Activated CD8-positive, alpha-beta T cell treated with anti-CD3 and anti-CD28 coated beads for 36 hours (primary cell): ENCODE data around the gene LACC1. TPM values are rescaled to one million over a fixed set of nuclear protein-coding genes. Genes with fewer than 3 reads are reported as not detected.

ENCODE experiments used
- ATAC-seq: fragments of 200-7000 bp; cut with Tn5 transposase; one replicate; pipeline ENCODE4 v1.10.0; 2021; ENCODE audit warnings: mild to moderate bottlenecking, moderate library complexity
- CTCF ChIA-PET: fragments of 350-600 bp; sonication (Branson Sonifier 250); formaldehyde crosslinking; loops from one replicate; lab custom pipeline; 2021; ENCODE audit warnings: antibody characterized with exemption; lab: Charles Lee
- POLR2A ChIA-PET: fragments of 350-600 bp; sonication (Branson Sonifier 250); formaldehyde crosslinking; loops from one replicate; lab custom pipeline; 2021; ENCODE audit warnings: antibody characterized with exemption; lab: Charles Lee
- DNase-seq: peaks from one replicate; pipeline ENCODE4 v3.0.0-alpha.2; 2020
- H3K27ac Mint-ChIP-seq: one replicate; pipeline ENCODE4 v1.8.0; 2021; ENCODE audit warnings: mild to moderate bottlenecking, mixed read lengths
- H3K27me3 Mint-ChIP-seq: one replicate; pipeline ENCODE4 v1.8.0; 2021; ENCODE audit warnings: mixed read lengths
- H3K36me3 Mint-ChIP-seq: one replicate; pipeline ENCODE4 v1.8.0; 2021; ENCODE audit warnings: low read depth, mixed read lengths
- H3K4me1 Mint-ChIP-seq: one replicate; pipeline ENCODE4 v1.8.0; 2021; ENCODE audit warnings: low read depth, mixed read lengths
- H3K4me3 Mint-ChIP-seq: one replicate; pipeline ENCODE4 v1.8.0; 2021; ENCODE audit warnings: mild to moderate bottlenecking, moderate library complexity, mixed read lengths
- H3K9me3 Mint-ChIP-seq: one replicate; pipeline ENCODE4 v1.8.0; 2021; ENCODE audit warnings: mixed read lengths
- CTCF ChIP-seq: fragments of 200-600 bp; IDR thresholded peaks from one replicate; pipeline ENCODE4 v1.8.0; 2022; ENCODE audit warnings: antibody characterized with exemption, mild to moderate bottlenecking
- intact Hi-C: fragments of 100-400 bp; cut with micrococcal nuclease; formaldehyde crosslinking; loops from one replicate; pipeline ENCODE4 v1.10.0; 2022
- total RNA-seq, 2 experiments: library from RNA; stranded (reverse); gene quantifications; one replicate each; pipeline ENCODE4 v1.2.3, GENCODE V29; 2021

The LACC1 gene
- total RNA-seq, 2 experiments from 2014 or later, result 1.2 TPM

DNA sequence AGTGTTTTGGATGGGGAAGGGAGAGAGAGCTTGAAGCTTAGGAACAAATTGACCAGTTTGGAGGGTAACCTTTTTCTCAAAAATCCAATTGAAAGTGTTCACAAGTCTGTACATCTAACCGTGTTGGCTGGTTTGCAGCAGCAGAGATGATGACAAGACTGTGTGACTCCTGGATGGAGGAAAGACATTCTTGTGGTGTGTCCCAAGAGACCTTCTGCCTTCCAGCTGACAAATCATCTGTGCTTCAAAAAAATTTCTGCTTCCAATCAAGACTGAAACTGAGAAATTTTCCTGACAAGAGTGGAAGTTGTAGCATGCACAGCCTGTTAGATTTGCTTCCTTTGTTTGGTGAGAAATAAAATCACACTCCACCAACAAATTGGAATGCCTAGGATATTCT is 56.2 kb downstream of the LACC1 start:
- POLR2A ChIA-PET, result no interaction called here

GRCh38 chr13:43936647-43937046 is 56.9 kb downstream of the LACC1 start:
- intact Hi-C loops, result no loop called here
- no peaks in the 10 kb centered on the region for H3K36me3 Mint-ChIP-seq
- no peak for DNase-seq
- no peak overlapping the region for H3K4me3 Mint-ChIP-seq
- no peaks in the 10 kb centered on the region for H3K4me1 Mint-ChIP-seq
- no peaks in the 10 kb centered on the region for H3K9me3 Mint-ChIP-seq
- H3K27ac Mint-ChIP-seq, result no peak overlapping the region
- peaks cover 3% of the 10 kb centered on the region for H3K27me3 Mint-ChIP-seq
- ChIA-PET POLR2A (no interaction called here), CTCF (no interaction called here)
- ATAC-seq, result no peak
- no peak for TF ChIP-seq CTCF

More for the DNA sequence above, 56.2 kb downstream of the LACC1 start:
- DNase-seq, result no peak
- ATAC-seq, result no peak
- intact Hi-C loops, result no loop called here
- TF ChIP-seq CTCF, result no peak
- H3K4me3 Mint-ChIP-seq, result no peak overlapping the region
- H3K36me3 Mint-ChIP-seq, result no peaks in the 10 kb centered on the region
- CTCF ChIA-PET, result no interaction called here
- peaks cover 3% of the 10 kb centered on the region for H3K27me3 Mint-ChIP-seq
- H3K9me3 Mint-ChIP-seq, result no peaks in the 10 kb centered on the region
- no peaks in the 10 kb centered on the region for H3K4me1 Mint-ChIP-seq
- H3K27ac Mint-ChIP-seq, result no peak overlapping the region

DNA sequence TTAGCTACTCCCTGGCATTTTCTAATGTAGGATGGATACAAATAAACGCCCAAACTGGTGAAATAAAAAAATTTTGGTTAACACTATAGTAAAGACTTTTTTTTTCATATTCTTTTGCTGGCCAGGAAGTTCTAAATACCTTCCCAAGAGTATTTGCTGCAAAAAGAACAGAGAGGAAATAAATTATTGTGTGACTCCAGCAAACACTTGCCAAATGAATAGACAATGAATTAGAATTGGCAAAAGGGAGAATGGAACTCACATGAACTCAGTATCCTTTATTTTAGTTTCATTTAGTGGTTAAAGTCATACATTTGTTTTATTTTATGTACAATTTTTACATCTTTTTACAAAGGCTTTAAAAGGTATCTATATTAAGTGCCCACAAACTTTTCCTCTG is 58.1 kb downstream of the LACC1 start:
- ATAC-seq (no peak), DNase-seq (no peak)
- POLR2A ChIA-PET, result no interaction called here
- no peaks in the 10 kb centered on the region for H3K9me3 Mint-ChIP-seq
- no peak overlapping the region for H3K4me3 Mint-ChIP-seq
- H3K27me3 Mint-ChIP-seq, result peaks cover 3% of the 10 kb centered on the region
- intact Hi-C loops, result no loop called here
- CTCF ChIA-PET, result no interaction called here
- no peaks in the 10 kb centered on the region for H3K36me3 Mint-ChIP-seq
- H3K4me1 Mint-ChIP-seq, result no peaks in the 10 kb centered on the region
- TF ChIP-seq CTCF, result no peak
- no peak overlapping the region for H3K27ac Mint-ChIP-seq

DNA sequence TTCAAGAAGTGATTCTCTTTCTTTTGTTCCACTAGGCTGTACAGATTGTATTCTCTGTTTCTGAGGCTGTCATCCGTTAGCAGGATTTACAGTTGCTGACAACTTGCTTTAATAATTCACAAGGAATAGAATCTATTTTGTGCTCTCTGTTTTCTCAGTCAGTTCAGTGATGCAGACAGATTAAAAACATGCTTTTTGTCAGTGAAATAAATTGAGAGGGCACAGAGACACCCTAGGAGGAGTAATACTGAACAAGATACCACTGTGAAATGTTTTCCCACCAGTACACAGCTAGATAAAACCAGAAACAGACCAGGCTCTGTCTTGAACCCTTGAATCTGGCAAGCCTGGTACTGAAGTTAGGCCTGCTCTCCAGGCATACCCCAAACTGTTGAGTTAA is 58.7 kb downstream of the LACC1 start:
- H3K36me3 Mint-ChIP-seq, result no peaks in the 10 kb centered on the region
- no peak overlapping the region for H3K27ac Mint-ChIP-seq
- TF ChIP-seq CTCF, result no peak
- CTCF ChIA-PET, result no interaction called here
- H3K27me3 Mint-ChIP-seq, result peaks cover 3% of the 10 kb centered on the region
- intact Hi-C loops, result no loop called here
- H3K4me3 Mint-ChIP-seq, result no peak overlapping the region
- no peaks in the 10 kb centered on the region for H3K9me3 Mint-ChIP-seq
- H3K4me1 Mint-ChIP-seq, result no peaks in the 10 kb centered on the region
- POLR2A ChIA-PET, result no interaction called here
- no peak for ATAC-seq
- no peak for DNase-seq

DNA sequence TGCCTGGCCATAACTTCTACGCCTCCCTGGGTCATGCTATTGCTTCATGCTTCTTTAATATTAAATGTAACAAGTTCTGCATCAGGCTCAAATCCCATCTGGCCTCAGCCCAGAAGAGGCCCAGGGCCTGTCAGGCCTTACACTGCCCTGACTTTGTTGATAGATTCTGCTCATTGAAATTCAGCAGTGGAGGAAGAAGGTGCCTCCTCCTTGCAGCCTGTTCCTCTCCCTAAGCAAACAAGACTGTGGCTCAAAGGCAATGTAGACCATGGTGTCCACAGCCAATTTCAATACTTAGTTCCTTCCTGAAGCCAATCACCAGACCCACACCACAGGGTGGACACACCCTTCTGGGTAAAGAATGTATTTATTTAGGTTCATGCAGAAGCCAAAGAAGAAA is 59.4 kb downstream of the LACC1 start:
- ChIA-PET POLR2A (no interaction called here), CTCF (no interaction called here)
- intact Hi-C loops, result no loop called here
- Mint-ChIP-seq H3K4me3 (no peak overlapping the region), H3K9me3 (no peaks in the 10 kb centered on the region), H3K27me3 (peaks cover 3% of the 10 kb centered on the region), H3K36me3 (no peaks in the 10 kb centered on the region), H3K4me1 (no peaks in the 10 kb centered on the region), H3K27ac (no peak overlapping the region)
- no peak for TF ChIP-seq CTCF
- no peak for DNase-seq
- ATAC-seq, result no peak
